ENCODE results near the gene TXNDC11.

GRCh38 chr16:11688520-11688886 is 54.2 kb downstream of the TXNDC11 start:
- TF ChIP-seq PAX5 (IDR thresholded peaks at IDR 0.05; ENCODE audit: insufficient read depth, low read length, severe bottlenecking): no peak
- no peak for TF ChIP-seq SPI1 (IDR thresholded peaks at IDR 0.05; ENCODE audit: low read depth, low read length)
- no peak for TF ChIP-seq POLR2A (IDR thresholded peaks at IDR 0.05; ENCODE audit: low read depth, low read length)
- TF ChIP-seq POLR2AphosphoS5 (IDR thresholded peaks at IDR 0.05; ENCODE audit: low read depth, low read length): no peak
- no peak for TF ChIP-seq TAF1 (IDR thresholded peaks at IDR 0.05; ENCODE audit: low read depth, low read length)
- no peak for TF ChIP-seq POU2F2 (IDR thresholded peaks at IDR 0.05; ENCODE audit: low read depth, low read length)

All from GM12891 (cell line).